NCI-H2107 (cell line): Measurements from ENCODE around the gene EBPL.
"Not testable (repeated sequence)": the region's sequence is repeated elsewhere in the genome, so short reads cannot be mapped to it uniquely, and the experiment has no call there.

ENCODE experiments used
- DNase-seq: peaks from one replicate; lab custom pipeline; 2025; lab: John Stamatoyannopoulos, UW

The EBPL gene

GRCh38 chr13:49635599-49636433 lies 55.5 kb downstream of the EBPL start:
- peak; percentile 8 for DNase-seq

- no peak for DNase-seq
These were observed 57.6 kb downstream of the EBPL start for GRCh38 chr13:49633710-49634109.

DNA sequence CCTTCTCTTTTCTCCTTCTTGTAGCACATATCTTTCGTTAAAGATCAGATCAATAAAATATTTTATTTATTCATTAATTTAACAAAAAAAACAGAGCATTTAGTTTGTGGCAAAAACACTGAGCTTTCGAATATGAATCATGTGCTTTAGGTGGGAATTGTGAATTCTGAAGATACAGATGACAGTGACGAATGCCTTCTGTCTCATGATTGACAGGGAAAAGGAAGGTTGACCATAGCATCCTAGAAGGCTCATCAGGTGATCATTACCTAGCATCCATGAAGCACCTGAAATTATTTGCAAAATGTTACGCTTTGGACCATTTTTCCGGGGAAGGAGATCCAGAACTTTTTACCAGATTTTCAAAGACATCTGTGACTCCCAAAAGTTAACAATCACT lies 59.1 kb downstream of the EBPL start:
- DNase-seq: no peak

DNA sequence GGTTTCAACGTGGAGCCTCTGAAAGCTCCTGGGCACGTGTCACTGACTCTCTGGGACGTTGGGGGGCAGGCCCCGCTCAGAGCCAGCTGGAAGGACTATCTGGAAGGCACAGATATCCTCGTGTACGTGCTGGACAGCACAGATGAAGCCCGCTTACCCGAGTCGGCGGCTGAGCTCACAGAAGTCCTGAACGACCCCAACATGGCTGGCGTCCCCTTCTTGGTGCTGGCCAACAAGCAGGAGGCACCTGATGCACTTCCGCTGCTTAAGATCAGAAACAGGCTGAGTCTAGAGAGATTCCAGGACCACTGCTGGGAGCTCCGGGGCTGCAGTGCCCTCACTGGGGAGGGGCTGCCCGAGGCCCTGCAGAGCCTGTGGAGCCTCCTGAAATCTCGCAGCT lies 60.7 kb downstream of the EBPL start:
- DNase-seq: no peak

GRCh38 chr13:49629947-49630346 lies 61.3 kb downstream of the EBPL start:
- no peak for DNase-seq

DNA sequence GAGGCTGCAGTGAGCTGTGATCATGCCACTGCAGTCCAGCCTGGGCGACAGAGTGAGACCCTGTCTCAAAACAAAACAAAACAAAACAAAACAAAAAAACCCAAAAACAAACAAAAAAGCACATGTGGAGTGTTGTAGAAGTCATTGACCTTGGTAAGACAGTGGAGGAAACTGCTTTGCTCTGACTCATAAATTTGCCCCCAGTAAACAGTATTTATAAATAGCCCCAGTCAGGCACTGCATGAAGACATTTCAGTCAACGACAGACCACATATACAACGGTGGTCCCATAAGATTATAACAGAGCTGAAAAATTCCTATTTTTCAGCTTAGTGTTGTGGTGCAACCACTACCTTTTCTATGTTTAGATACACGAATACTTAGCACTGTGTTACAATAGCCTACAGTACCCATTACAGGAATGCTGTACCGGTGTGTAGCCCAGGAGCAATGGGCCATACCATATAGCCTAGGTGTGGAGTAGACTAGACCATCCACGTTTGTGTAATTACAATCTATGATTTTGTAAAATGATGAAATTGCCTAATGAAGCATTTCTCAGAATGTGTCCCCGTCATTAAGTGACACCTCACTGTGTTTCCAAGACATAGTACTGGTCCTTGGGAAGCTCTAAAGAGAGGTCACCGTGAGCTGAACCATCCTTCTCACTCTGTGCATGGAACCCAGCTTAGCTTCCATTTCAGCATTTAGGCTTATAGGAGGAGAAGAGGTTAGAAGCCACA lies 61.9 kb downstream of the EBPL start:
- DNase-seq: no peak

GRCh38 chr13:49627831-49628652 lies 63.2 kb downstream of the EBPL start, which contains the start of gene ARL11:
Gene ARL11, plus strand, starts transcription at chr13:49628507. Its CDS starts 1,941 bp downstream, at chr13:49630448.
- DNase-seq: no peak

- no peak for DNase-seq
These were observed 65.8 kb downstream of the EBPL start for GRCh38 chr13:49625392-49626079.

GRCh38 chr13:49624229-49624628 lies 67.1 kb downstream of the EBPL start:
- DNase-seq: no peak

- DNase-seq: no peak
These were observed 68.9 kb downstream of the EBPL start for GRCh38 chr13:49622174-49622946.

- DNase-seq: no peak
These were observed 71.1 kb downstream of the EBPL start for GRCh38 chr13:49620170-49620621.

DNA sequence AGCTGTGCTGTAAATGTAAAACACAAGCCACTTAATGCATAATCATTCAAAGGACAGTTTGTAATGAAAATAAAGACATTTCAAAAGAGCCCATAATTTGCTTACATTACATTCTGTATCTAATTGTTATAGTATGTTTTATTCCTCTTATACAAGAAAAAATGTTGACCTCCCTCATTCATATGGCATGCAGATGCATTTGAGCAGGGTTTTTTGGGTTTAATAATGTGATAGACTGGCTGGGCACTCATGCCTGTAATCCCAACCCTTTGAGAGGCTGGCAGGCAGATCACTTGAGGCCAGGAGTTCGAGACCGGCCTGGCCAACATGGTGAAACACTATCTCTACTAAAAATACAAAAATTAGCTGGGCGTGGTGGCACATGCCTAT lies 74.6 kb downstream of the EBPL start:
- no peak for DNase-seq

DNA sequence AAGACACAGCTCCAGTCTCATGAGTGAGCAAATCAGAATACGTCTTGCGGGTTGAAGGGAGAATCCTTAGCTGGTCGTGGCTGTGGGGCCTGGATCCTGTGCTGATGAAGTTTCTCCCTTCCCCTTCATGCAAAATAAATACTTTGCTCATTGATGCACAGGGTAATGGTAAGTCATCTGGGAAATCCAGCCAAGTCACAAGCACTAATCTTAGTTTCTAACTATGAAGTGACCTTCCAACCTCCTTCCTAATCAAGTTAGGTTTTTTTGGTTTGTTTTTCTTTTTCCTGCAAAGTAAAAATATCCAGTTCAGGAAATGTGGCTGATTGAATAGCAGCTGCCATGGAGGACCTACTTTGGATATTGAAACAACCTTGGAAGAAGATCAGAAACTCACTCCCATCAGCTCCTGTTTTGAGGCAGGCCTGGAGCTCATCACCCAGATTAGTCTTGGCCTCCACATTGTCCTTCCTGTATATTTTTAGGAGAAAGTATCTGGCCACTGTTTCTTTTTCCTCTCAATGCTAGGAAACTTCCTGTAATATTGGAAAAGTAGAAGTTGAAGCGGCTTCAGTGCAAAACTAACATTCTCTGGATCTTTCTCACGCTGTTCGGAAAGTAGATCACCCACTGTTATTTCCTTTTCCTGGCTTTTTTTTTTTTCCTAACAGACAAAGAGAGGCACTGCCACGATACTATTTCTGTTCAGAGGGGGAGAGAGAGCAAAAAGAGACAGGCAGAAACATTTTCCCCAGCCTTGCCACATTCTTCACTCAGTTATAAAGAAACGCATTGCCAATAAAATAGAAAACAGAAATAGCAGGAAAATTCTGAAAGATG lies 75.2 kb downstream of the EBPL start:
- no peak for DNase-seq

DNA sequence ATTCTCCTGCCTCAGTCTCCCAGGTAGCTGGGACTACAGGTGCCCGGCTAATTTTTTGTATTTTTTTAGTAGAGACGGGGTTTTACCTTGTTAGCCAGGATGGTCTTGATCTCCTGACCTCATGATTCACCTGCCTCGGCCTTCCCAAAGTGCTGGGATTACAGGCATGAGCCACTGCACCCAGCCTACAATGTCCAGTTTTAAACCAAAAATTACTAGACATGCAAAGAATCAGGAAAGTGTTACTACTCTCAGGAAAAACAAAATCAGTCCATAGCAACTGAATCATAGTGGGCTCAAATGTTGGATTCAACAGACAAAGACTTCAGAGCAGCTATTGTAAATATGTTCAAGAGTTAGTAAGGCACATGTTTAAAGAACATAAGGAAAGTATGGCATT lies 79.2 kb downstream of the EBPL start:
- DNase-seq: not testable (repeated sequence)
